ENCODE measurements around the gene MYO9A. TPM values are rescaled to one million over a fixed set of nuclear protein-coding genes. Genes with fewer than 3 reads are reported as not detected.

Gene MYO9A
- total and polyA plus RNA-seq, 11 donors, result 3.2 to 33.9 (median 29.9) TPM

DNA sequence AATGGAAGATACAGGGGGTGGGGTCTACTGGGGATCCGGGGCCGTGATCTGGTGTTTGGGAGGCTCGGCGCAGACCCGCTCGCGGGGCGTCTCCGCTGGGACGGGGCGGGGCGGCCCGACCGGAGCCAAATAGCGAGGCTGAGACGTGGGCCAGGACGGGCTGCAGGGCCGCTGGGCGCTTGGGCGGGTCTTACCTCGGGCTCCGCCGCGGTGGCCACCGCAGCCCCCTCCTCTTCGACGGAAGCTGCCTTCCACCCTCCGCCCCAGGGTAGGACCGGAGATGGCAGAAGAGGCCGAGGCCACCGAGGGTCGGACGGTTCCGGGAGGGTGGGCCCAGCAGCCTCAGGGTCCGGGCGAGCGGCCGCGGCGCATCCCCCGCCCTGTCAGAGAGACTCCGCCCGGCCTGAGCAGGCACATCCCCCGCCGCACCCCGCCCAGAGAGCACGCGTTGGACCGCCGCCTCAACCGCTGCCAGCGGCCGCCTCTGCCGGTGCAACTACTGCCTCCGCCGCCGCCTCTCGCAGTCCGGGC lies 399 bp downstream of the MYO9A start:
- DNase-seq (peak; percentile 74 to 90 (median 88)), ATAC-seq (peak; percentile 66 to 90 (median 80))
- TF ChIP-seq, protein P1, sequence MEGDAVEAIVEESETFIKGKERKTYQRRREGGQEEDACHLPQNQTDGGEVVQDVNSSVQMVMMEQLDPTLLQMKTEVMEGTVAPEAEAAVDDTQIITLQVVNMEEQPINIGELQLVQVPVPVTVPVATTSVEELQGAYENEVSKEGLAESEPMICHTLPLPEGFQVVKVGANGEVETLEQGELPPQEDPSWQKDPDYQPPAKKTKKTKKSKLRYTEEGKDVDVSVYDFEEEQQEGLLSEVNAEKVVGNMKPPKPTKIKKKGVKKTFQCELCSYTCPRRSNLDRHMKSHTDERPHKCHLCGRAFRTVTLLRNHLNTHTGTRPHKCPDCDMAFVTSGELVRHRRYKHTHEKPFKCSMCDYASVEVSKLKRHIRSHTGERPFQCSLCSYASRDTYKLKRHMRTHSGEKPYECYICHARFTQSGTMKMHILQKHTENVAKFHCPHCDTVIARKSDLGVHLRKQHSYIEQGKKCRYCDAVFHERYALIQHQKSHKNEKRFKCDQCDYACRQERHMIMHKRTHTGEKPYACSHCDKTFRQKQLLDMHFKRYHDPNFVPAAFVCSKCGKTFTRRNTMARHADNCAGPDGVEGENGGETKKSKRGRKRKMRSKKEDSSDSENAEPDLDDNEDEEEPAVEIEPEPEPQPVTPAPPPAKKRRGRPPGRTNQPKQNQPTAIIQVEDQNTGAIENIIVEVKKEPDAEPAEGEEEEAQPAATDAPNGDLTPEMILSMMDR (IDR thresholded peaks at IDR 0.05), result no peak
- TF ChIP-seq POLR2A (IDR thresholded peaks at IDR 0.05), result peak; percentile 20 to 28
- H3K4me3 ChIP-seq, result peak overlapping the region; percentile 74 to 97 (median 90)
- no peaks in the 10 kb centered on the region for H3K9me3 ChIP-seq
- no peaks in the 10 kb centered on the region for H3K27me3 ChIP-seq
- H3K36me3 ChIP-seq, result no peaks in the 10 kb centered on the region
- intact Hi-C loops (cut with DNase I), result loop anchor here in 1 of 10 donors (2.0 kb wide), 1 partner anchor 19 kb away; no protein-coding TSS in a partner anchor
- peaks cover 0 to 37% (median 25%) of the 10 kb centered on the region in 12 donors for H3K4me1 ChIP-seq
- 0 to 2% (median 0%) methylated on average over 30 to 59 of the region's 59 CpGs for WGBS, 4 donors
- peak overlapping the region; percentile 76 to 99 (median 97) for H3K27ac ChIP-seq

DNA sequence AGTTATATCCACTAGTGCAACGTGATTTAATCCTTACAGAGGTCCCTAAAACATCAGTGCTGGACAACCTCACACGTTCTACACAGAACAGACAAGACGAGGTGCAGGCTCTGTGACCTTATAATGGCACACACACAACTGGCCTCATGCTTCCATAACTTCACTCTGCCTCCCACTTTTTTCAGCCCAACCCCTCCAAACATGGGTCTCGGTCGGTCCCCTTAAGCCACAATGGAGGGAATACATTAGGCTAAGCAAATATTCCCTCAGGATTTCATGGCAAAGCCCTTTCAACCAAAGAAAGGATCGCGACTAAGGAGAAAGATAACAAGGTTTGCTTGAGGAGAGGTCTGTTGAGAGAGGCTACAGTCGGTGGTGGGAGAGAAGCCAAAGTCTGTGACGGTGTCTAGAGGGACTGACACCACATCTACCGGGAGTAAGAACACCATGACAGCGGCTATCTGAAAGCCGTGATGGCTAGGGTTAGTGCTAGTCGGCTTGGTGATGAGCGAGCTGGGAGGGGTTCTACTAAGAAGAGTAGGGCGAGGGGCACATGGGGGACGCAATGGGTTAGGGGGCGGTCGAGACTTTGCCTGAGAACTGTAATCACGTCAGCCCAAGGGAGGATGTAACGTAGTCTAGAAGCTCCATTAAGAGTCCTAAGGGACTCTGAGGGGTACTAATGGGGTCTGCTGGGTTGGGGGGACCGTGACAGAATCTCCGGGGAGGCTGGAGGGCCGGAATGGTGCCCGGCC lies 1.0 kb downstream of the MYO9A start:
- Histone ChIP-seq H3K4me3 (peak overlapping the region; percentile 74 to 97 (median 90)), H3K27ac (peak overlapping the region; percentile 76 to 99 (median 97)), H3K36me3 (no peaks in the 10 kb centered on the region), H3K4me1 (peaks cover 0 to 42% (median 28%) of the 10 kb centered on the region in 12 donors), H3K9me3 (no peaks in the 10 kb centered on the region), H3K27me3 (no peaks in the 10 kb centered on the region)
- WGBS, 4 donors, result 0 to 1% (median 1%) methylated on average over 24 of the region's 24 CpGs
- intact Hi-C loops (cut with DNase I), result no loop called here
- TF ChIP-seq, protein P1 (IDR thresholded peaks at IDR 0.05), result no peak
- no peak for TF ChIP-seq POLR2A (IDR thresholded peaks at IDR 0.05)
- peak; percentile 4 to 8 (median 6) for ATAC-seq
- peak in 4 of 5 donors; percentile 37 to 51 (median 48) for DNase-seq

DNA sequence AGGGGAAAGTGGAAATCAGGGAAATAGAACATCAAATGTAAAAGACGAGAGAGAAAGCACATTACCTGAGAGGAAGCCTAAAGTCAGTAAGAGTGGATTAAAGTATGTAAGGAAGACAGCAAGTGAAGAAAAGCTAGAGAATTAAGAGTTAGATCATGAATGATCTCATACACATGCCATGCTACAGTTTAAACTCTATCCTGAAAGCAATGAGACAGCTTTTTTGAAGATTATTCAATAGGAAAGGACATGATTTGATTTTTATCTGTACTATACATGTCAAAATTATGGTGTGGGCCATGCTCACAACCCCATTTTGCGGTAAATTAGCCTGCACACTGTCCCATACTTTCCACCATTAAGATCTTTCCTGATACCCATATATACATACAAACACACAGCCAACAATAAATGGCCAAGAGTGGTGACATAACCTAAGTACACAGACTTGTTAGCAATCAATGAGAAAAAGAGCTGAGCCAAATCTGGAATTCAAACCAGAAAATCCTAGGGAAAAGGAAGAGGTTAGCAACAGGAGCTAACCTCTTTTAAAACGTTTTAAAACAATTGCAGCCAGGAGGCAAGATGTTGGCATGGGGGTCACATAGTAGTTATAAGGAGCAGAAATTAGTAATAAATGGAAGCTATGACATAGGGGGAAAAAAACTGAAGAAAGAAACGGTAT lies 4.5 kb downstream of the MYO9A start:
- H3K36me3 ChIP-seq, result no peaks in the 10 kb centered on the region
- H3K9me3 ChIP-seq, result no peaks in the 10 kb centered on the region
- H3K4me1 ChIP-seq, result peaks cover 0 to 41% (median 22%) of the 10 kb centered on the region in 12 donors
- no peak overlapping the region for H3K4me3 ChIP-seq
- DNase-seq, result no peak
- WGBS, 4 donors, result 75 to 79% (median 77%) methylated on average over 4 of the region's 4 CpGs
- TF ChIP-seq, protein P1 (IDR thresholded peaks at IDR 0.05), result no peak
- no peak for TF ChIP-seq POLR2A (IDR thresholded peaks at IDR 0.05)
- intact Hi-C loops (cut with DNase I), result no loop called here
- no peaks in the 10 kb centered on the region for H3K27me3 ChIP-seq
- H3K27ac ChIP-seq, result no peak overlapping the region
- no peak for ATAC-seq

DNA sequence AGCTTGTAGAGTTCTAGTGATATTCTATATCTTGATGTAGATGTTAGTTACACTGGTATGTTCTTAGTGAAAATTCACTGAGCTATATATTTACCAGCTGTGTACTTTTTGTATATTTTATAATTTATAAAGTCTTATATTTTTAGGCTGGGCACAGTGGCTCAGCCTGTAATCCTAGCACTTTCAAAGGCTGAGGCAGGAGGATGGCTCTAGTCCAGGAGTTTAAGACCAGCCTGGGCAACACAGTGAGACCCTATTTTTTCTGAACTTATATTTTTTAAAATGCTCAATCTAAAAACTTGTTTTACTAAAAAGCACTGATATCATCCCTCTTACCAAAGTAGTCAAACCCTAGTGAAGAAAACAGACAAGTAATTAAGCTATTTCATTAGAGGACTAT lies 5.1 kb downstream of the MYO9A start:
- no peaks in the 10 kb centered on the region for H3K9me3 ChIP-seq
- TF ChIP-seq, protein P1 (IDR thresholded peaks at IDR 0.05), result no peak
- H3K4me1 ChIP-seq, result peaks cover 0 to 46% (median 23%) of the 10 kb centered on the region in 12 donors
- intact Hi-C loops (cut with DNase I), result no loop called here
- H3K36me3 ChIP-seq, result no peaks in the 10 kb centered on the region
- no peaks in the 10 kb centered on the region for H3K27me3 ChIP-seq
- peak overlapping the region in 1 of 12 donors; percentile 10 for H3K27ac ChIP-seq
- H3K4me3 ChIP-seq, result no peak overlapping the region
- DNase-seq (no peak), ATAC-seq (no peak)

Measured in heart left ventricle (tissue), 16 donors.